ENCODE measurements around the gene CRYZL1.
A peak's percentile ranks its signal among the peaks of the same experiment; 100 is the strongest.

Gene CRYZL1

GRCh38 chr21:33608559-33608958 is 33.0 kb downstream of the CRYZL1 start:
- Histone ChIP-seq H3K27ac (ENCODE audit: low read length) (no peak overlapping the region), H3K79me2 (ENCODE audit: low read length) (no peaks in the 10 kb centered on the region), H3K27me3 (ENCODE audit: low read depth, low read length) (no peaks in the 10 kb centered on the region), H3K9ac (ENCODE audit: low read length) (no peak overlapping the region), H2AFZ (ENCODE audit: low read depth, low read length) (no peak overlapping the region), H3K4me2 (ENCODE audit: low read length) (no peak overlapping the region), H3K4me3 (ENCODE audit: low read length) (no peak overlapping the region), H3K9me3 (ENCODE audit: insufficient read depth, low read length) (no peaks in the 10 kb centered on the region), H3K4me1 (ENCODE audit: low read length) (no peaks in the 10 kb centered on the region), H3K36me3 (replicated peaks; ENCODE audit: low read depth, low read length) (no peaks in the 10 kb centered on the region), H4K20me1 (ENCODE audit: insufficient read depth, low read length) (no peaks in the 10 kb centered on the region)
- TF ChIP-seq, protein P1, sequence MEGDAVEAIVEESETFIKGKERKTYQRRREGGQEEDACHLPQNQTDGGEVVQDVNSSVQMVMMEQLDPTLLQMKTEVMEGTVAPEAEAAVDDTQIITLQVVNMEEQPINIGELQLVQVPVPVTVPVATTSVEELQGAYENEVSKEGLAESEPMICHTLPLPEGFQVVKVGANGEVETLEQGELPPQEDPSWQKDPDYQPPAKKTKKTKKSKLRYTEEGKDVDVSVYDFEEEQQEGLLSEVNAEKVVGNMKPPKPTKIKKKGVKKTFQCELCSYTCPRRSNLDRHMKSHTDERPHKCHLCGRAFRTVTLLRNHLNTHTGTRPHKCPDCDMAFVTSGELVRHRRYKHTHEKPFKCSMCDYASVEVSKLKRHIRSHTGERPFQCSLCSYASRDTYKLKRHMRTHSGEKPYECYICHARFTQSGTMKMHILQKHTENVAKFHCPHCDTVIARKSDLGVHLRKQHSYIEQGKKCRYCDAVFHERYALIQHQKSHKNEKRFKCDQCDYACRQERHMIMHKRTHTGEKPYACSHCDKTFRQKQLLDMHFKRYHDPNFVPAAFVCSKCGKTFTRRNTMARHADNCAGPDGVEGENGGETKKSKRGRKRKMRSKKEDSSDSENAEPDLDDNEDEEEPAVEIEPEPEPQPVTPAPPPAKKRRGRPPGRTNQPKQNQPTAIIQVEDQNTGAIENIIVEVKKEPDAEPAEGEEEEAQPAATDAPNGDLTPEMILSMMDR (IDR thresholded peaks at IDR 0.05; ENCODE audit: low read depth, low read length), result no peak
- TF ChIP-seq EZH2phosphoT487 (IDR thresholded peaks at IDR 0.05; ENCODE audit: low read depth), result no peak

GRCh38 chr21:33598051-33598450 is 43.5 kb downstream of the CRYZL1 start:
- no peak overlapping the region for H2AFZ ChIP-seq (ENCODE audit: low read depth, low read length)
- no peaks in the 10 kb centered on the region for H4K20me1 ChIP-seq (ENCODE audit: insufficient read depth, low read length)
- H3K27me3 ChIP-seq (ENCODE audit: low read depth, low read length), result no peaks in the 10 kb centered on the region
- H3K4me1 ChIP-seq (ENCODE audit: low read length), result no peaks in the 10 kb centered on the region
- no peaks in the 10 kb centered on the region for H3K79me2 ChIP-seq (ENCODE audit: low read length)
- H3K9ac ChIP-seq (ENCODE audit: low read length), result no peak overlapping the region
- TF ChIP-seq, protein P1 (IDR thresholded peaks at IDR 0.05; ENCODE audit: low read depth, low read length), result no peak
- no peak for TF ChIP-seq EZH2phosphoT487 (IDR thresholded peaks at IDR 0.05; ENCODE audit: low read depth)
- no peaks in the 10 kb centered on the region for H3K9me3 ChIP-seq (ENCODE audit: insufficient read depth, low read length)
- H3K4me2 ChIP-seq (ENCODE audit: low read length), result no peak overlapping the region
- H3K36me3 ChIP-seq (replicated peaks; ENCODE audit: low read depth, low read length), result peaks cover 7% of the 10 kb centered on the region
- H3K27ac ChIP-seq (ENCODE audit: low read length), result no peak overlapping the region
- H3K4me3 ChIP-seq (ENCODE audit: low read length), result no peak overlapping the region

GRCh38 chr21:33588485-33589335 is 52.8 kb downstream of the CRYZL1 start, which contains the start of gene DONSON:
TSS of gene DONSON (minus strand) at chr21:33588684. CDS start at chr21:33588641, 43 bp downstream.
- Histone ChIP-seq H3K4me2 (ENCODE audit: low read length) (peak within 1 kb of the TSS; percentile 99), H3K9ac (ENCODE audit: low read length) (peak within 1 kb of the TSS; percentile 94), H3K79me2 (ENCODE audit: low read length) (peaks cover 20% of the 10 kb centered on the region), H3K27me3 (ENCODE audit: low read depth, low read length) (no peaks in the 10 kb centered on the region), H3K27ac (ENCODE audit: low read length) (peak within 1 kb of the TSS; percentile 39), H3K9me3 (ENCODE audit: insufficient read depth, low read length) (no peaks in the 10 kb centered on the region), H3K36me3 (replicated peaks; ENCODE audit: low read depth, low read length) (peaks cover 13% of the 10 kb centered on the region), H3K4me3 (ENCODE audit: low read length) (peak within 1 kb of the TSS; percentile 98), H3K4me1 (ENCODE audit: low read length) (peaks cover 13% of the 10 kb centered on the region), H2AFZ (ENCODE audit: low read depth, low read length) (peak within 1 kb of the TSS; percentile 86), H4K20me1 (ENCODE audit: insufficient read depth, low read length) (no peaks in the 10 kb centered on the region)
- no peak for TF ChIP-seq EZH2phosphoT487 (IDR thresholded peaks at IDR 0.05; ENCODE audit: low read depth)

GRCh38 chr21:33587792-33588484 is 53.6 kb downstream of the CRYZL1 start:
- Histone ChIP-seq H3K27me3 (ENCODE audit: low read depth, low read length) (no peaks in the 10 kb centered on the region), H3K4me3 (ENCODE audit: low read length) (peak overlapping the region; percentile 98), H3K9ac (ENCODE audit: low read length) (peak overlapping the region; percentile 94), H3K79me2 (ENCODE audit: low read length) (peaks cover 20% of the 10 kb centered on the region), H4K20me1 (ENCODE audit: insufficient read depth, low read length) (no peaks in the 10 kb centered on the region), H2AFZ (ENCODE audit: low read depth, low read length) (peak overlapping the region; percentile 69; the same call in 1 of the 2 replicates), H3K36me3 (replicated peaks; ENCODE audit: low read depth, low read length) (peaks cover 13% of the 10 kb centered on the region), H3K4me1 (ENCODE audit: low read length) (peaks cover 13% of the 10 kb centered on the region), H3K4me2 (ENCODE audit: low read length) (peak overlapping the region; percentile 99), H3K27ac (ENCODE audit: low read length) (peak overlapping the region; percentile 39), H3K9me3 (ENCODE audit: insufficient read depth, low read length) (no peaks in the 10 kb centered on the region)
- TF ChIP-seq, protein P1 (IDR thresholded peaks at IDR 0.05; ENCODE audit: low read depth, low read length), result no peak
- TF ChIP-seq EZH2phosphoT487 (IDR thresholded peaks at IDR 0.05; ENCODE audit: low read depth), result no peak

Data from OCI-LY3 (cell line).